DMS153 (cell line): ENCODE data around the gene PPIH.
"Not testable (repeated sequence)": the region's sequence is repeated elsewhere in the genome, so short reads cannot be mapped to it uniquely, and the experiment has no call there.

ENCODE experiments used
- DNase-seq: peaks from one replicate; lab custom pipeline; 2025; lab: John Stamatoyannopoulos, UW

Gene PPIH

DNA sequence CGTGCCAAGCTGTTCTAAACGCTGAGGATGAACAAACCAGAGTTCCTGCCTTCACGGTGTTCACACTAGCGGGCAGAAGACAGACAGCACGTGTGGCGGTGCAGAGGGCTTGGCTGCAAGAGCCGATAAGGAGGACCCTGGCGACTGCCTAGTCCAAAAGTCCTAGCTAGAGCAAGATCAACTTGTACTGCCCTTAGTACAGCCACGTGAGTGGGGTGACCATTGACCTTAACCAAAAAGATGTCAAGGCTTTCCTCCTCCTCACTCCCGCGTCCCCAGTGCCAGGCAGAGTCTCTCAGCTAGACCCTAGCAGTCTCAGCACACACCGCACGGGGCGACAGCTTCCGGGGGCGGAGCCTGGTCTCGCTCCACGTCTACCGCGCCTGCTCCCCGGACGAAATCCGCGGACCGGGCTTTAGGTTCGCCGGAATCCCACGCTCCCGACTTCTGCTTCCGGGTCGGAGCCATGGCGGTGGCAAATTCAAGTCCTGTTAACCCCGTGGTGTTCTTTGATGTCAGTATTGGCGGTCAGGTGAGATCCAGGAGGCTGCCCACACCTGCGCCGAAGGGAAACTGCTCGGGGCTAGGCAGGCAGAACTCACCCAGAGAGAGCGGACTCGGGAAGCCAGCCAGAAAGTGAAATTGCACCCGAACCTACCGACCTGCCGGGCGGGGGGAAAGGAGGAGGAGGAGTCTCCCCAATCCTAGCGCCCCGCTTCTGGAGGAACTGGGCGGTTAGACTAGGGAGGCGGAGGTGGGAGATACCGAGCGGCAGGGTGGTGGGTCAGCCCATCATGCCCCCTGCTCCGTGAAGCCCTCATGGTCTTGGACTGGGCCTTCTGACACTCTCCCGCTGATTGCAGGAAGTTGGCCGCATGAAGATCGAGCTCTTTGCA lies at the start of gene PPIH:
PPIH (plus strand) TSS at position 443 of the 896 bp plus-strand sequence; CDS start at position 467, 24 bp downstream.
- peak; percentile 93 for DNase-seq

- DNase-seq: no peak
Measured at GRCh38 chr1:42613803-42614131, 44.5 kb upstream of the PPIH start.

DNA sequence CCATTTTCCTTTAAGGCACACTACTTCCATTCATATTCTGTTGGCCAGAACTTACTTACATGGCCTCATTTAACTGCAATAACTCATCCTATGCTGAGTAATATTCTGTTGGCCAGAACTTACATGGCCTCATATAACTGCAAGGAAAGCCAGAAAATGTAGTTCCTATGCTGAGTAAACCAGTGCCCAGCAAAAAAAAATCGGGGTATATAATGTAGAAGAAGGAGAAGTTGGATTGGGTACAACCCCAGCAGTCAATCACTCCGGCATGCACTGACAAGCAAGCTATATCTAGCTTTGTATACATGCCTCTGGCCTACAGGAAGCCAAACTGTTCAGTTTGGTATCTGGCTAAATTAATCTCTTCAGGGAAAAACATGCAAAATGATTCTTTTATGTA lies 39.4 kb upstream of the PPIH start:
- no peak for DNase-seq

- DNase-seq: no peak
Measured at GRCh38 chr1:42620307-42620706, 37.9 kb upstream of the PPIH start.

GRCh38 chr1:42621180-42621579 lies 37.0 kb upstream of the PPIH start:
- not testable (repeated sequence) for DNase-seq

DNA sequence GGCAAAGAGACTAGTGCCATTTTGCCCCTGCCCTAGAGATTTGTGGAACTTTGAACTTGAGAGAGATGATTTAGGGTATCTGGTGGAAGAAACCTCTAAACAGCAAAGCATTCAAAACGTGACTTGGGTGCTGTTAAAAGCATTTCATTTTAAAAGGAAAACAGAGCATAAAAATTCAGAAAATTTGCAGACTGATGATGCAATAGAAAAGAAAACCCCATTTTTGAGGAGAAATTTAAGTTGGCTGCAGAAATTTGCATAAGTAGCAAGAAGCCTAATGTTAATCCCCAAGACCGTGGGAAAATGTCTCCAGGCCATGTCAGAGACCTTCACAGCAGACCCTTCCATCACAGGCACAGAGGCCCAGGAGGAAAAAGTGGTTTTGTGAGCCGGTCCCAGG lies 31.0 kb upstream of the PPIH start:
- DNase-seq: not testable (repeated sequence)

GRCh38 chr1:42639116-42639515 lies 19.1 kb upstream of the PPIH start:
- DNase-seq: no peak

GRCh38 chr1:42646056-42646455 lies 12.2 kb upstream of the PPIH start:
- no peak for DNase-seq

- no peak for DNase-seq
Measured at GRCh38 chr1:42657201-42657600, 1.0 kb upstream of the PPIH start.

GRCh38 chr1:42658877-42659337 lies 684 bp downstream of the PPIH start:
- DNase-seq: no peak

DNA sequence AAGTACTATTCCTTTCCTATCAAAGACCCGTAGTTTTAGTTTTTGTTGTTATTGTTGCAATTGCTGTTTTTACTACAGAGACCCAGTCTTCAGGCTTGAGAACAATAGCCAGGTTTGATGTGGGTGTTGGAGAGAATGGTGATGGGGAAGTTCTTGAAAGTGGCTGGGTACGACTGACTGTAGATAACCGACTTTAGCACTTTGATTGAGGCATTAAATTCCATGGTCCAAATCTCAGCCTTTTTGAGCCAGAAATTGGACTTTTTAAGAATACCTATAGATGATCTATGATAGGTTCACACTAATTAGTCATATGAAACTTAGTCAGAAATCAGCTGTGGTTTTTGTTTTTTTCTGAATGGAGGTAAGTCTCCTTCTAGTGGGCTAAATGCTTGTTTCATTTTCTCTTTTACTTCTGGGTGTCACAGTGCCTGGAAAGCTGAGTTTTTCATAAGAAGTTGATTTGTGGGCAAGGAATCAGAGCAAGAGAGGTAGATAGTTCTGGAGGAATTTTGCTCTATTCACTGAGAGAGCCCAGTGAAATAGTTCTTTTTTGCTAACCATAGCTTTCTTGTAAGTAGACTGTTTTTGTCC lies 2.8 kb downstream of the PPIH start:
- no peak for DNase-seq

DNA sequence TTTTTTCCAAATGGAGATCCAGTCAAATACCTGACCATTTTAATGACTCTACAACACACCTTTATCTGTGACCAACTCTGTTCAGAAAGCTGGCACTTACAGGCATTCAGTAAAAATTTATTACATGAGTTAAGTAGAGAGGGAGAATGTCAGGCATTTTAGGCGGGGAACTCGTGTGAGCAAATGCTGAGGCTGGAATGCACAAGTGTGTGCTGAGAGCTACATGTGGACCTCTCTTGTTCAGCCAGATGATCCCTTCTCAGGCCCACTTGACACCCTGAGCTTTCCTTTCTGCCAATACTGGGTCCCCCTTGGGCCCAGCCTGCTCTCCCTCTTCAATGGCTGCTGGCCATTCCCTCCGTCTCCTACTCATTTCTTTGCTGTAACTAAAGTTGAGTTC lies 11.7 kb downstream of the PPIH start:
- no peak for DNase-seq

- DNase-seq: no peak
Measured at GRCh38 chr1:42670425-42670824, 12.2 kb downstream of the PPIH start.

DNA sequence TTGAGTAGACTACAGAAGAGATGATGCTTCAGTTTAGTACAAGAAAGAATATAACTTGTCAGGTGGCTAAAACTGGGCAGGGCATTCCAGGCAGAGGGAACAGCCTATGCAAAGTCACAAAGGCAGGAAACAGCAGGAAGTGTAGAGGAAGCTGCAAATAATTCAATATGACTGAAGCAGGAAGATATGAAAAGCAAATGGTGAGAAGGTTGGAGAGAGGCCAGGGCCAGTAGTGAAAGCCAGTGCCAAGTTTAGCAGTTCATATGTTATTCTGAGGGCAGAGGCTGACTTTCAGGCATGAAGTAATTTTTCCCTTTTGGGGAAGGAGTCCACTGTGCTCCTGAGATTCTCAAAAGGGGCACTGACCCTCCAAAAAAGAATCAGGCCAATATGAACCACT lies 16.0 kb downstream of the PPIH start:
- no peak for DNase-seq

DNA sequence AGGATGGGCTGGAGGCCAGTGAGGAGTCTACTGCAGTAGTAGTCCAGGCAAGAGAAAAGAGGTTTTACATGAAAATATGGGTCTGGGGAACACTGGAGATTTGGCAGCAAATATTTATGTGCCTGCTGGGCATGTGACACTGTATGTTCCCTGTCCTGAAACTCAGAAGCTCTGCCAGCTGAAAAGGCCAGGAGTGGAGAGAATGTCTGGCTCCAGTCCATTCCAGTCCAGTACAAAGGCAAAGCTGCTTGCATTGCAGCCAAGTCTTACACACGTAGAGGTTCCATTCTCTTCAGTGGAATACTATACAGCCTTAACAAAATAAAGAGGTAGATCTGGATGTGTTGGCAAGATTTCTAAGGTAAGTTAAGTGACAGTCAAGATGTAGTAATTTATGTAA lies 16.5 kb downstream of the PPIH start:
- DNase-seq: no peak

- DNase-seq: no peak
Measured at GRCh38 chr1:42675467-42675866, 17.2 kb downstream of the PPIH start.

- DNase-seq: no peak
Measured at GRCh38 chr1:42676534-42677087, 18.4 kb downstream of the PPIH start.

- no peak for DNase-seq
Measured at GRCh38 chr1:42679364-42679983, 21.3 kb downstream of the PPIH start.

DNA sequence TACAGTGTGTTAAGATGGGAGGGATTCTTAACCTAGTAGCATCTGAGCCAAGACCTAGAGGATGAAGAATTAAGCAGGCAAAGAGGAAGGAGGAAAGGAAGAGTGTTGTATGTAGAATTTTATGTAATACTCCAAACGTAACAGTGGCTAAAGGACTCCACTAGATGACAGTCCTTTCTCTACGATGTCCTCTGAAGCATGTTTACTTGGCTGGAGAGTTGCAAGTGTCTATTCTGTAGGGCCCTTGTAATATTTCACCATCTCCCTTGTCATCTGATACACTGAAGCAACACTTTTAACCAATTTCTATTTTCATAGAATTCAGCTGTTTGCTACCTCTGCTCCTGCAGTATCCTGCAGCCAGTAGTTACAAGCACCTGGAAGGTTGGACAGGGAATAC lies 21.8 kb downstream of the PPIH start:
- no peak for DNase-seq

DNA sequence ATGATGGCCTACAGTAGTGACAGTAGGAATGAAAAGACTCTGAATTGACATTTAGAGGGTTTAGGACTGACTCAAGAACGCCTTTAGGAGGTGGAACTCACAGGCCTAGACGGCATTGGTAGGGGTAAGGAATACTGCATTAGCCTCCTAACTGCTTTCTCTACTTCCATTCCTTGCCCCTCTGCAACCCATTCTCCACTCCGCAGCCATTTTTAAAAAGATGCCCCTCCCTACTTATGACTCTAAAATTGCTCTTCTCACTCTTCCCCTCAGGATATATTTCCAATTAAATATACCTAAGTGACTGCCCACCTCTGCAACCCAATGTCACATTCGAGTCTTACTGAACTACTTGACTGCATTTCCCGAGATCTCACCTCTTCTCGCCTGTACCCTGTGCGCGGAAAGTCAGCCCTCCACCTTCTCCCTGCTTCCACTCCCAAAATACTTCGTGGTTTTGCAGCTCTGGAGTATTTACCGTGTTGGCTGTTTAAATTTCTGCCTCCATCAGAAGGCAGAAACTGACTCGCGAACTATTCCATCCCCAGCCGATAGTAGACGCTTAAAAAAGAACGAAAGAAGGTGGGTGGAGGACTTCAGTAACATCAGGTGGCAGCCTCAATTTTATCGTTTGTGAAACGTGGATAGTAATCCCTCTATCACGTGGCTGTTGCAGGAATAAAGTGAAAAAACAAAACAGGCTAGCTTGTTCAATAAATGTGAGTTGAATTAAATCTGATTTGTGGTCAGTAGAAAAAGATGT lies 22.9 kb downstream of the PPIH start:
- no peak for DNase-seq

- DNase-seq: peak; percentile 100
Measured at GRCh38 chr1:42681741-42682483, 23.7 kb downstream of the PPIH start, which contains the start of gene YBX1. TSS of gene YBX1 (plus strand) at chr1:42682418. CDS start at chr1:42682566, 148 bp downstream.
